Activated naive CD4-positive, alpha-beta T cell treated with anti-CD3 and anti-CD28 coated beads, Interleukin-2, amount 50 U/mL, for 16 hours (primary cell): ENCODE measurements around the gene KDM3B.
A peak's percentile ranks its signal among the peaks of the same experiment; 100 is the strongest.
"Not testable (repeated sequence)": the region's sequence is repeated elsewhere in the genome, so short reads cannot be mapped to it uniquely, and the experiment has no call there.

Experiments
- DNase-seq: peaks from one replicate; pipeline ENCODE4 v3.0.0-alpha.2; 2020

The KDM3B gene, protein sequence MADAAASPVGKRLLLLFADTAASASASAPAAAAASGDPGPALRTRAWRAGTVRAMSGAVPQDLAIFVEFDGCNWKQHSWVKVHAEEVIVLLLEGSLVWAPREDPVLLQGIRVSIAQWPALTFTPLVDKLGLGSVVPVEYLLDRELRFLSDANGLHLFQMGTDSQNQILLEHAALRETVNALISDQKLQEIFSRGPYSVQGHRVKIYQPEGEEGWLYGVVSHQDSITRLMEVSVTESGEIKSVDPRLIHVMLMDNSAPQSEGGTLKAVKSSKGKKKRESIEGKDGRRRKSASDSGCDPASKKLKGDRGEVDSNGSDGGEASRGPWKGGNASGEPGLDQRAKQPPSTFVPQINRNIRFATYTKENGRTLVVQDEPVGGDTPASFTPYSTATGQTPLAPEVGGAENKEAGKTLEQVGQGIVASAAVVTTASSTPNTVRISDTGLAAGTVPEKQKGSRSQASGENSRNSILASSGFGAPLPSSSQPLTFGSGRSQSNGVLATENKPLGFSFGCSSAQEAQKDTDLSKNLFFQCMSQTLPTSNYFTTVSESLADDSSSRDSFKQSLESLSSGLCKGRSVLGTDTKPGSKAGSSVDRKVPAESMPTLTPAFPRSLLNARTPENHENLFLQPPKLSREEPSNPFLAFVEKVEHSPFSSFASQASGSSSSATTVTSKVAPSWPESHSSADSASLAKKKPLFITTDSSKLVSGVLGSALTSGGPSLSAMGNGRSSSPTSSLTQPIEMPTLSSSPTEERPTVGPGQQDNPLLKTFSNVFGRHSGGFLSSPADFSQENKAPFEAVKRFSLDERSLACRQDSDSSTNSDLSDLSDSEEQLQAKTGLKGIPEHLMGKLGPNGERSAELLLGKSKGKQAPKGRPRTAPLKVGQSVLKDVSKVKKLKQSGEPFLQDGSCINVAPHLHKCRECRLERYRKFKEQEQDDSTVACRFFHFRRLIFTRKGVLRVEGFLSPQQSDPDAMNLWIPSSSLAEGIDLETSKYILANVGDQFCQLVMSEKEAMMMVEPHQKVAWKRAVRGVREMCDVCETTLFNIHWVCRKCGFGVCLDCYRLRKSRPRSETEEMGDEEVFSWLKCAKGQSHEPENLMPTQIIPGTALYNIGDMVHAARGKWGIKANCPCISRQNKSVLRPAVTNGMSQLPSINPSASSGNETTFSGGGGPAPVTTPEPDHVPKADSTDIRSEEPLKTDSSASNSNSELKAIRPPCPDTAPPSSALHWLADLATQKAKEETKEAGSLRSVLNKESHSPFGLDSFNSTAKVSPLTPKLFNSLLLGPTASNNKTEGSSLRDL (N-terminal part only)

DNA sequence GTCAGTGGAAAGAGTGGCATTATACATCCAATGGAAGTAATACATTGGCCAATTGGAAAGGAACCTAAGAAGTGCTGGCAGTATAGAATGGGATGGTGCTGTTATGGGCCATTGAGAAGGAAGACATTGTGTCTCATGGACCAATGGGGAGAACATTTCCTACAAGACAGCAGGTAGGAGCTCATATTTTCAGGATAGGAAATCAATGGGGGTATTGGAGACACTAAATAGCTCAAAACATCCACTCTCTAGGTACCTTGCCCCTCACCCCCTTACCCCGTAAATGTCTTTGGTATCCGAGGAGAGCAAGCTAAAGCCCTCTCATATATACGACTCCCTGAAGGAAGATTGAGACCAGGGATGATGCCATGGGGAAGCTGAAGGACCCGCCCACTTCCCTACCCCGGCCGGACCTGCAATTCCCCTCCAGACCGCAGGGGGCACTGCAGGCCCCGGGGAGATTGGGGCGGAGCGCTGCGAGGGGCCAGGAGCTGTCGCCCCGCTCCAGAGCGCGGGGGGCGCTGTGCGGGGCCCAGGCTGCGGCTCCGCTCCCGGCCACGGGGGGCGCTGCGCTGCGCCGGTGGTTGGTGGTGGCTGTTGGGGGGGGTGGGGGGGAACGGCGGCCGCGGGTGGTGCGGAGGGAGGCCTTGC, at the start of gene KDM3B:
KDM3B (plus strand) TSS at position 615 of the 651 bp plus-strand sequence. CDS start 111 bp downstream, outside the sequence.
- peak; percentile 91 for DNase-seq

DNA sequence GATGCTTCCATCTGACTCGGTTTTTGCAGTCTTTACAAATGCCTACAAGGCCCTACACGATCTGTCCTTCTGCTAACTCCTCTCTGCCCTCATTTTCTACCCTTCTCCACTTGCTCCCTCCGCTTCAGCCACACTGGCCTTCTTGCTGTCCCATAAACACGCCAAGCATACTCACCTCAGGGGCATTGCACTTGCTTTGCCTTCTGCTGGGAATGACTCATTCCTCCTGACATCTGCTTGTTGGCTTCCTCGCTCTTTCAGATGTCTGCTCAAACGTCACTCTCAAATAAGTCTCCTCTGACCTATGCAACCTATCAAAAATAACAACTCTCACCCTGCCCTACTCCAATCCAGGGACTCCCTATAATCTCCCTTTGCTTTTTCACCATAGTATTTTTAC, 49.1 kb upstream of the KDM3B start:
- no peak for DNase-seq

DNA sequence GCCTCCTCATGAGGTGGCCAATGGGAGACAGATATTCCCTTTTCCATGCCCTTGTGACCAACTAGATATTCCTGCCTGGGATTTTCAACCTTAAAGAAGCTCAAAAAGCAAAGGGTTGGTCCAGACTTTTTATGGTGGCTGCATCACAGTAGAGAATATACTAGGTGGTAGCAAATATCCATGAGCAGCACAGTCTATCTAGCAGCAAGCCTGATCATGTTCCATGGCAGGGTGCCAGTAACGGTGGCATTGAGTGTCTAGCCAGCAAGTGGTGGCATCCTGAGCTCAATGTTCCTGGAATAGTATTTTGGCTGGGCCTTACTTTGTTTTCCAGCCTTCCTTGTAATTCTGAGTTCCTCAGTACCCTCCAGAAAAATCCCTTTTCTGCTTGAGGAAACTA, 46.7 kb upstream of the KDM3B start:
- no peak for DNase-seq

DNA sequence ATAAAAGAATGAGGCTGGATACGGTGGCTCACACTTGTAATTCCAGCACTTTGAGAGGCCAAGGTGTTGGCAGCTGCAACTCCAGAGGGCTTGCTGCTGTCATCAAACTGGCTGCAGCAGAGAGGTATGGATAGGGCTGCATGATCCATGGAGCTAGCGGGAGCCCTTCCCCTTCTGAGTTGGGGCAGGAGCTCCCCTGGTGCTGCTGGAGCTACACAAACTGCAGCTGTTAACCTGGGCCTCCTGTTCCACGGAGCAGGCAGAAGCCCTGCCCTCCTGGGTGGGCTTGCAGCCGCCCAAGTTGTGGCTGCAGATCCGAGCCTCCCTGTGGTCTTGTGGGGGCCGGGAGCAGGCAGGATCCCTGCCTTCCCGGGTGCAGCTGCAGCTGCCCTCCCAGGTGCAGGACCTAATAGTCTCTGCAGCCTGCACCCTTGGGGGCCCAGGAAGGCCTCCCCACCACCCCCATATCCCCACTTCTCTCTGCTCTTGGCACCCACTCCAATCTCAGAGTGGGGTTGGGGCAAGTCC, 36.7 kb upstream of the KDM3B start:
- DNase-seq, result no peak

DNA sequence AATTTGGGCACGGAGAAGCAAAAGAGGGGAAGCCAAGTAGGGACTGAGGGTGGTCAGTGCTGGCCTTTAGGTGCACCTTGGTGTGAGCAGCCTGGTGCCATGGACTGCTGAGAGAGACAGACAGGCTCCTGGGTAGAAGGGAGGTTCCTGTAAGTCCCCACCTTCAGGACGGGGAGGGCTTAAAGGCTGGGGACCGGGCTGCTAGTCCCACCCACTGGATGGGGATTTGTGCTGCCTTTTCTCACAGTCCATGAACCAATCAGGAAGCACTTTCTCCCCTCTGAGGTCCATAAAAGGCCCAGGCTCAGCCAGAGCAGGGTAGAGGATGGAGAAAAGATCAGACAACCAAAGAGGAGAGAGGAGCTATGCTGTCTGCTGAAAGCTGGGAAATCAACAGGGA, 36.1 kb upstream of the KDM3B start:
- no peak for DNase-seq

DNA sequence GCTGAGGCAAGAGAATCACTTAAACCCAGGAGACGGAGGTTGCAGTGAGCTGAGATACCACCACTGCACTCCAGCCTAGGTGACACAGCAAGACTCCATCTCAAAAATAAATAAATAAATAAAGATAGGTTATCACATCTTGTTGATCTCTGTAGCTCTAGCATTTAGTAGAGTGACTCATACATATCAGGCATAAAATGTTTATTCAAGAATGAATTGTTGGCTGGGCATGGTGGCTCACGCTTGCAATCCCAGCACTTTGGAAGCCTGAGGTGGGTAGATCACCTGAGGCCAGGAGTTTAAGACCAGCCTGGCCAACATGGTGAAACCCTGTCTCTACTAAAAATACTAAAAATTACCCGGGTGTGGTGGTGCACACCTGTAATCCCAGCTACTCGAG, 34.3 kb upstream of the KDM3B start:
- DNase-seq, result not testable (repeated sequence)

DNA sequence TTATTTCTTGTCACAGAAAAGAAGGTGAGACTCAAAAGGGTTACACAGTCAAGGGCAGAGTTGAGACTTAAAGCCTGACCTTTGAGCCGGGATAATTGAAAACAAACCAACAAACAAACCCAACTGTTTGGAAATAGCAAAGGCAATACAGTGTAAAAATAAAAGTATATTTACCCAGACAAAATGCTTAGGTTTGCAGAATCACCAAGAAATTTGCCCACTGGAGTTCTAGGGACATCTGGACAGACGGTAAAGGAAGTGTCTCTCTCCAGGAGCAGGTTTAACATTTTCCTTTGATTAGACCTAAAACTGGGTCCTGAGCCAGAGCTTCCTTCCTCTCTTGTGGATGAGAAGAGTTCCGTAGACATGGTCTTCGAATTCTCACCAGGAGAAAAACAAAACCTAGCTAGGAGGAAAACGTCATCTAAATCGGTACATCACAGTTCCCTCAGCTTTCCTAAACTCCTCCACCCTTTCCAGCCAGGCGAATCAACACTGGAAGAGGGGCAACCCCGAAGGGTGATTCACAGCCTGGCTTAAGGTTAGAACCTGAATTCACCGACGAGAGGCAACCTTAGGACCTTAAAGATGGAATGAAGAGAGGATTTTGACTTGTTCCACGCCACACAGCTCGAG, 21.6 kb upstream of the KDM3B start:
- DNase-seq, result no peak

DNA sequence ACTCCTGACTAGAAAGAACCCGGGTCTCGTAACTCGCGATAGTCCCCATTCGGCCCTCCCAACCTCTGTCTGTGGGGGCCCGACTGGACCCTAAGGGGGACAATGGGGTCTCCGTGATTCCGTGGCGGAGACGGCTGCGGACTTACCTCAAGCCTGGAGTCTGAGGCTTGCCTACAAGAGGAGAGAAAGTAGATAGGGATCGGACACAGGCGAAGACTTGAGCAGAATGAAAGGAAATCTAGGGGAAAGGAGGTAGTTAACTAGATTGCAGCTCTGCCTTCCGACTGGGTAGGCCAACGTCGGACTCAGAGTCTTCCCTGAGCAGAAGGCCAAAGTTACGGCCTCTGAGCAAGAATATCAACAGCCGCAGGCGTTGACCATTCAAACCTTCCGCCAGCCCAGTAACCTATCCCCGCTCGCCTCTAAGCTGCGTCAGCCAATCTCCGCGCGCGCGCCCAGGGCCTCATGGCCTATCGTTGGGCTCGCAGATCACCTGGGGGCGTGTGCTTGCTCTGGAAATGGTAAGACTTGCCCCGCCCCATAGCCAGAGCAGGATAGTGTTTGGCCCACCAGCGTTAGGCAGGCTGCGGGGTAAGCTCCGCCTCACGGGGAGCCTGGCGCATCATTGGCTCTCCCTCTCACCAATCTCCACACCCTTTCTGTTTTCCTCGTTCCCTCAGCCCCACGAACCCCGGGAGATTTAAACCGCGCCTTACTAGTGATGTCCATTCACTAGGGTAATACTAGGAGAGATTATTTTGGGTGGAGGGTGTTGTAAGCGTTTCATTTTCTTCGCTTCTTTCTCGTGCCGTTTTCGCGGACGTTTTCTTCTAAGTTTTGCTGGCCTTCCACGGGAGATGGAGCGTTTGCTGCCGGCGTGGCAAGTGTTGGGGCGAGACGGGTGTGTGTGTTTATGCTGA, 20.8 kb upstream of the KDM3B start, which contains the start of gene CDC25C:
CDC25C (minus strand) TSS at position 356 of the 920 bp plus-strand sequence. CDS start 624 bp downstream, outside the sequence.
- peak; percentile 98 for DNase-seq

DNA sequence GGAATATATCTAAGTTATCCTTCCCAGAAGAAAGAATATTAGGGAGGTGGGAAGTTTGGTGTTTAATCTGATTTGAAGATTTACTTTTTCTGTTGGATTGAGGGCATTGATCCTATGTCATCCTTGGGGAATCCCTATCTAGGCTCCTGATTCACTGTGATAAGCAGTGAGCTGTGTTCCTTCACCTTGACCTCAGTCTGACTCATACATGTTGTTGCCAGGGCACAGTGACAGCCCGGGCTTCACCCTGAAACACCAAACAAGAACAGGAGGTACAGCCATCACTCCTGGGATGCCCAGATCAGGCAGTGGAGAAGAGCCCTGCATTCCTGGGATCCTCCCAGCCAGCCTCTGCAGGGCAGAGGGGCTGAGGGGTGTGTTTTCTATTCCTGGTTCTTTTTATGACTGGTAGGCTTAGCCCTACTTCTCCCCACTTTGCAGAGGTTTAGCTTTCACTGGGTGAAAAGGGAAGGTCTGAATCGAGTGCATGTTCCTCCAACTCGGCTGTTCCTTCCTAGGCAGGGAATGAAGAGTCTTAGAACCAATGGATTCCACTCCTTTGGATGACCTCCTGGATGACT, 17.5 kb upstream of the KDM3B start:
- no peak for DNase-seq

DNA sequence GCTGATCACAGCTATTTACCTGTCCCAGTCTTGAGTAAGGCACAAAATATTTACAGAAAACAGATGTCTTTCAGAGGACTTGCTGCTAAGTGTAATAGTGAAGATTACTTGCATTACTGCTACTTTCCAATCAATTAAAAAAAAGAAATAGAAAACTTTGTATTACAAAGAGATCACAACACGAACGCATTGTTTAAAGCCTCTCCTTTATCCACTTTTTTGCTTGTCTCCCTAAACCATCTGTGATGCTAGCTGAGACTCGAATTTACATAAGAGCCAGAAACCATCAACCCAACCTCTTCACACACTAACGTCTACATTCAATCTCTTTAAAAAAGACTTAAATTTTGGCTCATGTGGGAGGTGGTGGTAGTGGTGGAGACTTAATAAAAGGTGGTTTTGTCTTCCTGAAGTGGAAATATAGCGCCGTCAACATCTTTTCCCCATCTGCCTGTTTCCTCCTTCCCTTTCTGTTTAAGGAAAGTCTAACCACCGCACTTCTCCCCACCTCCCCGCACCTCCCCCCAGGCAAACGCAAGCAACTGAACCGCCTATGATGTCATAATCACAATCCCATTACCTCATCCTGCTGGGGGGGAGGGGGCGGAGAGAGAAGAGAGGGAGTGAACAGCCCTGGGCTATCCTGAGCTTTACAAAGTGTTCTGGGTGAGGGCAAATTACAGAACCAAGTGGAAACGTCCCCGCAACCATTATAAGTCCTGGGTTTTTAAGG, 15.4 kb upstream of the KDM3B start:
- no peak for DNase-seq

DNA sequence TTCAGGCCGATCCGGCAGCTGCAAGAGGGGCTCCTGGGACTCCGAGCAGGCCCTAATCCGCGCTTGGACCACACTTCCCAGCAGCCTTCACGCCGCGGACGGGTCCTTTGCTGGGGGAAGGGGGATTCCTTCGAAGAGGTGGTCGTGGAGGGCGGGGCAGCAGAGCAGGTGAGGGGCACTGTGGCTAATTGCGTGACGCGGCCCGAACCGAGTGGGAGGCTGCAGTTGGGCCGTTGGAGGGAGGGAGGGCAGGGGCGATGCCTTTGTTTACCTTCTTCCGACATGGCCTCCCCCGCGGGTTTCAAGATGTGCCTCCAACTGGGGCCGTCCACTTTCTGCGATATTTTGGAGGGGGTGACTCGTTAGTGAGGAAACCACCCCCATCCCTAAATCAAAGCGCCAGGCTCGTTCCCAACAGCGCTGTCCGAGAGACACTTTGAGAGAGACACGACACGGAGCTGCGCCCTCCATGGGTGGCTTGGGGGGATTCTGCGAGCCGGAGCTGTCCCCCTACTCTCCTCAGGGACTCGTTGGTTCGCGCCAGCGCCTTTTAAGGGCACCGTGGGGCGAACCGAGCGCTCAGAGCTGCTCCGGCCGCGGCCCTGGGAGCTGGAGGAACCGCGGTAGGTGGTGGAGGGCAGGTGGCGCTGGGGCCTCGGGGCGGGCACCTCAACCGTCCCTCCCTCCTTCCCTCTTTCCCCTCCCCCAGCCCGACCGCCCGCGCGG, 14.6 kb upstream of the KDM3B start, which contains the start of gene FAM53C:
FAM53C (plus strand) TSS at position 582 of the 726 bp plus-strand sequence. CDS start 3,070 bp downstream, outside the sequence.
- peak; percentile 91 for DNase-seq

DNA sequence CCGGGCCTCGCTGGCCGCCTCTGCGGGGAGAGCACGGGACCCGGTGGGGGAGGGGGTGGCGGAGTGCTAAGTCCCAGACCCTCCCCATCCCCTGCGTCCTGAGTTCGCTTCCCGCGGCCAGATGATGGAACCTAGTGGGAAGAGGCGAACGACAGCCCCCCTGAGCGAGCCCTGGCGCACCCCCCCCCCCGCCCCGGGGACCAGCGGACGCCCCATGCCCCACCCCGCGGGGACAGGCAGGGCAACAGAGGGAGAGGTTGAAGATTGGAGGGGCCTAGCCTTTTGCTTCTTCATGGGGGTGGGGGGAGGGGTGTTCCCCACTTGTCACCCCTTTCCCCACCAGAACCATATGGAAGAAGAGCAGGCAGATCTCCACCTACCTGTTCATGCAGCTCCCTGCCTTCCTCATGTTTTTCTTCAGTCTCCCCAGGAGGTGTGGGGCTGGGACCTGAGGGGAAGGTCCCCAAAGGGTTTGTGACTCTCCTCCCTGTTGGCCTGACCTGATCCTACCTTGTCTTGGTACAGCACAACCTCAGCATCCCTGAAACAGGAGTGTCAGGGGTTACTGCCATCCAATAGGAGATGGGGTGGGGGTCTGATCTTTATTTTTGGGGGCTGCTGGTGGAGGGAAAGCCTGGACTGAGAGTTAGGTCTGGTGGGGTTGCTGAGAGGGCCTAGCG, 13.9 kb upstream of the KDM3B start:
- DNase-seq, result no peak

DNA sequence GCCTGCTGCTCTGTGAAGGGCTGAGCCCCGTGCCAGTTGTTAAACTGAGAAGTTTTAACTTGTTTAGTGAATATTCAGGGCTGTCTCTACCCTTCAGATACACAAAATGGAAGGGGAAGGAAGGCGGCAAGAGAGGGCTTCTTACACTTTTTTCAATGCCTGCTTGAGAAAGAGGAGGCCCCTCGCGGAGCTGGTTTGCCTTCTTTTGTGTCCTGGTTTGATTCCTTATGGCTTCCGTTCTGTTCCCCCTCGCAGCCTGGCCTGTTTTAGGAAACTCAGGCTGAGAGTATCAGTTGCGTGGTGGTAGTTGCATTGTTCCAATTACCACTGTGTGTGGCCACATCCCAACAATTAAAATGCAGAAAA, 13.4 kb upstream of the KDM3B start:
- DNase-seq, result no peak

DNA sequence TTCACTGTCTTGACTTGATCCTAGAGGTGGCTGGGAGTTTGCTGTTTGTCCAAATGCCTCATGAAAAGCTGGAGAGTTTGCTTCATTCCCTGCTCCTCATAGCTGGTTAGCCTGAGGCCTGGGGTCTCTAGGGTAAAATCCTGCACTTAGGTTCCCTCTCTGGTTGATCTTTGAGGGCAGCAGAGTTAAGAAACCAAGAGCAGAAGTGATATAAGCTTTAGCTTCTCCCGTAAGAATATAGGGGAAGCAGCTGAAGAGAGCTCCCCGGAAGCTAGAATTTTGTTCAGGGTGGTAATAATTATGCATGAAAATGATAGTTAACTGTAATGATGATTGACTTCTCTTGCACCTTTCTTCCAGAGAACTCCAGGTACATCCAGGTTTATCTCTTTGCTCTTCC, 13.0 kb upstream of the KDM3B start:
- DNase-seq, result no peak

DNA sequence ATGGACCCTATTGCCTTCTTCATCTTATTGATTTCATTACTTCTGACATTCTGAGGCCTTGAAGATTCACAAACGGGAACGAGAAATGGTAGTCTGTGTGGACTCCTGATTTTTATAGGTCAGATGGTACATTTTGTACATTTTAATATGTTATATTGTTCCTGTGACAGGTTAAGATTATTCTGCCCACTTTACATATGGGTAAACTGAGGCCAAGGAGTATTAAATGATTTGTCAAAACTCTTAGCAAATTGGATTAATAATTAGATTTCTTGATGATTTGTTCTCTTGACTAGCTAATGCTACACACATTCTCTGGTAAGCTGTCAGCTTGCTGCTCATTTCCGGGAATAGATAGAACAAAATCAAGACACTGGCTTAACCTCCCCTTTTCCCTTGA, 12.5 kb upstream of the KDM3B start:
- no peak for DNase-seq

DNA sequence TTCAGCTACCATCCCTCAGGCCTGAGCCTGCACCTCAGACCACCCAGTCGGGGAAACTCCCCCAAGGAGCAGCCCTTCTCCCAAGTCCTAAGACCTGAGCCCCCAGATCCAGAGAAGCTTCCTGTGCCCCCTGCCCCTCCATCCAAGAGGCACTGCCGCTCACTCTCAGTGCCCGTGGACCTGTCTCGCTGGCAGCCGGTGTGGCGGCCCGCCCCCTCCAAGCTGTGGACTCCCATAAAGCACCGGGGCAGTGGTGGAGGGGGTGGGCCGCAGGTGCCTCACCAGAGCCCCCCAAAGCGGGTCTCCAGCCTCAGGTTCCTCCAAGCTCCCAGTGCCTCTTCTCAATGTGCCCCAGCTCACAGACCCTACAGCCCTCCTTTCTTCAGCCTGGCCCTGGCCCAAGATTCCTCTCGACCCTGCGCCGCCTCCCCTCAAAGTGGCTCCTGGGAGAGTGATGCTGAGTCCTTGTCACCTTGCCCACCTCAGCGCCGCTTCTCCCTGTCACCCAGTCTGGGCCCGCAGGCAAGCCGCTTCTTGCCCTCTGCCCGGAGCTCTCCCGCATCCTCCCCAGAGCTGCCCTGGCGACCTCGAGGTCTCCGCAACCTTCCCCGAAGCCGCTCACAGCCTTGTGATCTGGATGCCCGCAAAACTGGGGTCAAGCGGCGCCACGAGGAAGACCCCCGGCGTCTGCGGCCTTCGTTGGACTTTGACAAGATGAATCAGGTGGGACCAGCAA, 7.4 kb upstream of the KDM3B start:
- DNase-seq, result no peak

DNA sequence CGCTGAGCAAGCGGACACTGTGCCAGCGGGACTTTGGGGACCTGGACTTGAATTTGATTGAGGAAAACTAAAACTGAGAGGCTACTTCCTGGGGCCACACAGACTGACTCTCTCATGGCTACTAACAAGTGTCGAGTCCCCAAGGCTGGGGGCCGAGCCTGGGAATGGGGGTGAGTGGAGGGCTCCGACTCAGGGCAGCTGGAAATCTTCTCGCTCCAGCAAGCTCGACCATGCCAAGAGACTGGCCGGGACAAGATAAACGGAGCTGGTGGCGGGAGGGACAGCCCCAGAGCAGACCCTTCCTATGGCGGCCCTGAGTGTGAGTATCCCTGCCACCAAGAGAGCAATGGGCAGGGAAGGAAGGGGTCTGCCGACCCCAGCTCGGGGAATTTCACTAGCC, 5.6 kb upstream of the KDM3B start:
- DNase-seq, result no peak
